Vagina (tissue), 2 donors: ENCODE measurements around the gene CDC14B. TPM values are rescaled to one million over a fixed set of nuclear protein-coding genes. Genes with fewer than 3 reads are reported as not detected.

ENCODE experiments used
- DNase-seq, 2 donors: peaks; one replicate each; pipeline ENCODE4 v3.0.0-alpha.2; 2017; ENCODE audit errors: extremely low spot score in 2 of 2
- H3K27ac ChIP-seq: fragments of 200-600 bp; sonication (generic); one replicate; pipeline ENCODE4 v1.5.1; 2019
- H3K27me3 ChIP-seq: fragments of 200-600 bp; sonication (generic); one replicate; pipeline ENCODE4 v1.5.1; 2019
- H3K36me3 ChIP-seq, 2 donors: fragments of 200-600 bp; sonication (generic); one replicate each; pipeline ENCODE4 v1.5.1; 2017 to 2019
- H3K4me1 ChIP-seq: fragments of 200-600 bp; sonication (generic); one replicate; pipeline ENCODE4 v1.5.1; 2019
- H3K4me3 ChIP-seq, 2 donors: fragments of 200-600 bp; sonication (generic); 1 replicate in 1 of 2; 2 replicates in 1 of 2; pipeline ENCODE4 v1.5.1; 2016 to 2019
- H3K9me3 ChIP-seq: fragments of 200-600 bp; sonication (generic); one replicate; pipeline ENCODE4 v1.5.1; 2019
- CTCF ChIP-seq, 3 experiments: fragments of 450-650 bp in 2 of 3; fragments of 200-600 bp in 1 of 3; sonication (generic) in 1 of 3; IDR thresholded peaks; one replicate each; pipeline ENCODE4 v1.5.1; 2017 to 2019; ENCODE audit warnings: antibody characterized with exemption in 3 of 3, mild to moderate bottlenecking in 2 of 3, moderate library complexity in 2 of 3
- POLR2A ChIP-seq, 2 donors: fragments of 450-650 bp; IDR thresholded peaks; one replicate each; pipeline ENCODE4 v1.6.1; 2017; ENCODE audit warnings: antibody characterized with exemption in 2 of 2, mild to moderate bottlenecking in 2 of 2, moderate library complexity in 2 of 2
- POLR2AphosphoS5 ChIP-seq, 2 donors: sonication (generic); formaldehyde crosslinking; IDR thresholded peaks; one replicate each; pipeline ENCODE4 v1.9.0; 2017; ENCODE audit warnings: antibody characterized with exemption in 2 of 2, mild to moderate bottlenecking in 2 of 2, low read depth in 1 of 2; ENCODE audit not compliant: insufficient read depth in 1 of 2
- intact Hi-C: fragments of 100-400 bp; cut with DNase I; formaldehyde crosslinking; loops from one replicate; pipeline ENCODE4 v1.15.1; 2023
- total RNA-seq: library from RNA; depleted of rRNA; stranded (reverse); fragments of >200 nt; gene quantifications from one replicate; pipeline ENCODE4 v1.2.3, GENCODE V29; 2016

The CDC14B gene
- total RNA-seq, 1 donor from 2014 or later: 15.7 TPM

GRCh38 chr9:96655198-96655851 is 35.7 kb upstream of the CDC14B start, which contains the start of gene PRXL2C:
PRXL2C (minus strand) TSS chr9:96655317; CDS start chr9:96655281, 36 bp downstream.
- peak within 1 kb of the TSS; percentile 93 for H3K27ac ChIP-seq
- H3K4me1 ChIP-seq: peaks cover 25% of the 10 kb centered on the region
- H3K4me3 ChIP-seq: peak within 1 kb of the TSS; percentile 57 to 84
- H3K27me3 ChIP-seq: no peaks in the 10 kb centered on the region
- H3K36me3 ChIP-seq: peaks cover 0 to 13% of the 10 kb centered on the region in 2 donors
- no peaks in the 10 kb centered on the region for H3K9me3 ChIP-seq
- intact Hi-C loops: loop anchor here (2.0 to 10.0 kb wide), 2 partner anchors 37 to 241 kb away; partner anchors contain the start of genes CDC14B and ZNF367
- DNase-seq: peak in 1 of 2 donors; percentile 90
- peak in 1 of 2 donors; percentile 41 for TF ChIP-seq POLR2AphosphoS5 (IDR thresholded peaks at IDR 0.05; ENCODE audit: insufficient read depth in 1 of 2, low read depth in 1 of 2)
- peak in 1 of 2 donors; percentile 24 for TF ChIP-seq POLR2A (IDR thresholded peaks at IDR 0.05)
- TF ChIP-seq CTCF (IDR thresholded peaks at IDR 0.05): peak in 1 of 3 experiments; percentile 1

- no peak for TF ChIP-seq CTCF (IDR thresholded peaks at IDR 0.05)
- TF ChIP-seq POLR2AphosphoS5 (IDR thresholded peaks at IDR 0.05; ENCODE audit: insufficient read depth in 1 of 2, low read depth in 1 of 2): peak; percentile 58 to 82
- TF ChIP-seq POLR2A (IDR thresholded peaks at IDR 0.05): peak in 1 of 2 donors; percentile 20
- no peaks in the 10 kb centered on the region for H3K9me3 ChIP-seq
- peaks cover 0 to 20% of the 10 kb centered on the region in 2 donors for H3K36me3 ChIP-seq
- peaks cover 25% of the 10 kb centered on the region for H3K4me1 ChIP-seq
- H3K4me3 ChIP-seq: peak overlapping the region; percentile 57 to 84
- H3K27ac ChIP-seq: peak overlapping the region; percentile 93
- intact Hi-C loops: loop anchor here (2.0 to 10.0 kb wide), 2 partner anchors 36 to 240 kb away; partner anchors contain the start of genes CDC14B and ZNF367
- peak in 1 of 2 donors; percentile 90 for DNase-seq
- no peaks in the 10 kb centered on the region for H3K27me3 ChIP-seq
These were observed 35.0 kb upstream of the CDC14B start for GRCh38 chr9:96654450-96655197.

DNA sequence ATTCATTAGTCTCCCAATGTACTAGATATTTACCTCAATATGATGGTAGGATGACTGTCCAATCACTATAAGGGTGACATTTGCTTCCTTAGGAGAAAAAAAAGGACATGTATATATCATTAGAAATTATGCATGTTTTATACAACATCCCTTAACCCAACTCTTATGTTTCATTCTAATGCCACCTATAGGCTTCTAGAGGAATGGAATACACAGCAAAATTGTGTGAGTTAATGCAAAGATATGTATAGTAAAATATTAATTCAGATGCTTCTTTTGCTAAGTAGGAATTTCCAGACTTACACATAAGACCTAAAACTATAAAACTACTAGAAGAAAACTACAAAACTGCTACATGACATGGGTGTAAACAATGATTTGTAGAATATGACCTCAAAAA is 32.0 kb upstream of the CDC14B start:
- Histone ChIP-seq H3K9me3 (no peaks in the 10 kb centered on the region), H3K36me3 (peaks cover 0 to 38% of the 10 kb centered on the region in 2 donors), H3K4me1 (peaks cover 25% of the 10 kb centered on the region), H3K27me3 (no peaks in the 10 kb centered on the region), H3K4me3 (no peak overlapping the region), H3K27ac (no peak overlapping the region)
- TF ChIP-seq POLR2A (IDR thresholded peaks at IDR 0.05): no peak
- TF ChIP-seq POLR2AphosphoS5 (IDR thresholded peaks at IDR 0.05; ENCODE audit: insufficient read depth in 1 of 2, low read depth in 1 of 2): no peak
- no peak for TF ChIP-seq CTCF (IDR thresholded peaks at IDR 0.05)
- intact Hi-C loops: loop anchor here (10.0 kb wide), 1 partner anchor 237 kb away; the partner anchor contains the start of gene ZNF367
- DNase-seq: no peak

GRCh38 chr9:96649620-96650324 is 30.1 kb upstream of the CDC14B start:
- Histone ChIP-seq H3K9me3 (no peaks in the 10 kb centered on the region), H3K36me3 (peaks cover 0 to 44% of the 10 kb centered on the region in 2 donors), H3K27ac (no peak overlapping the region), H3K4me1 (peaks cover 15% of the 10 kb centered on the region), H3K4me3 (no peak overlapping the region), H3K27me3 (no peaks in the 10 kb centered on the region)
- TF ChIP-seq CTCF (IDR thresholded peaks at IDR 0.05) (no peak), POLR2A (IDR thresholded peaks at IDR 0.05) (no peak), POLR2AphosphoS5 (IDR thresholded peaks at IDR 0.05; ENCODE audit: insufficient read depth in 1 of 2, low read depth in 1 of 2) (no peak)
- intact Hi-C loops: loop anchor here (10.0 kb wide), 1 partner anchor 235 kb away; the partner anchor contains the start of gene ZNF367
- no peak for DNase-seq
